Spleen (tissue), 7 donors: ENCODE results near the gene HSD17B2.

Experiments used
- CTCF ChIP-seq, 11 experiments: fragments of 200-600 bp in 7 of 11; fragments of 450-650 bp in 4 of 11; sonication (generic) in 4 of 11; IDR thresholded peaks in 8 of 11; conservative IDR thresholded peaks in 3 of 11; 1 replicate in 7 of 11; 2 replicates in 4 of 11; pipeline versions ENCODE4 v1.4.0 to v1.8.0; 2016 to 2021; ENCODE audit warnings: antibody characterized with exemption in 11 of 11, inconsistent platforms in 4 of 11, mild to moderate bottlenecking in 1 of 11
- POLR2A ChIP-seq, 3 donors: fragments of 450-650 bp; IDR thresholded peaks; one replicate each; pipeline ENCODE4 v1.5.1; 2017; ENCODE audit warnings: antibody characterized with exemption in 3 of 3, mild to moderate bottlenecking in 1 of 3
- donor health status: DM: no; HTN: no; CAD: no; lungs with moderate emphysema.
- donor health status: DM: no; HTN: no; CAD: no.
- donor health status: DM: no; HTN: no; CAD: no.

GRCh38 chr16:82024883-82025282 is 10.2 kb upstream of the HSD17B2 start:
- TF ChIP-seq POLR2A (IDR thresholded peaks at IDR 0.05) = no peak
- TF ChIP-seq CTCF (IDR thresholded peaks at IDR 0.05 in 8 of 11, conservative IDR thresholded peaks at IDR 0.05 in 3 of 11) = no peak
